Subcutaneous adipose tissue (tissue), 4 donors: ENCODE measurements around the gene ZNF429. TPM values are rescaled to one million over a fixed set of nuclear protein-coding genes. Genes with fewer than 3 reads are reported as not detected.

ENCODE experiments used
- total RNA-seq, 4 donors: library from RNA; depleted of rRNA; stranded (reverse); fragments of >200 nt; gene quantifications; one replicate each; pipeline ENCODE4 v1.1.0, GENCODE V29; 2016
- TF ChIP-seq, protein P1 (sequence below): fragments of 450-650 bp; IDR thresholded peaks from one replicate; pipeline ENCODE4 v1.5.1; 2016; ENCODE audit warnings: low read depth, mild to moderate bottlenecking, control low read depth, antibody characterized with exemption, moderate library complexity

Gene ZNF429
- total RNA-seq, 4 donors from 2014 or later, result 6.8 to 15.9 (median 13.2) TPM

DNA sequence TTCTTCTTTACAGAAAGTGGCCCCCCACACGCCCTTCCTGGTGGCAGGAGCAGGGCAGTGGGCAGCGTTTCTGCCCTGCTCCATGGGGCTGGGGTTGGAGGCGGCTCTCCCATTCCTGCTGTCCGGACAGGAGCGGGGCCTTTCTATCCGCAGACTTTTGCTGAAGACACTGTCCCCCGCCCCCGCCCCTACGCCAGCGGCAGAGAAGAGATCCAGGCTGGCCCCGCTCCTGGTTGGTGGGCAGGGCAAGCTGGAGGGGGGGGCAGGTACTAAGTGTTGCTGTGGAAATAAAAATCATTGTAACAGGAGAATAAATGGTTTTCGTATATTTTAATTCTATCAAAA, 81.7 kb downstream of the ZNF429 start:
- TF ChIP-seq, protein P1, sequence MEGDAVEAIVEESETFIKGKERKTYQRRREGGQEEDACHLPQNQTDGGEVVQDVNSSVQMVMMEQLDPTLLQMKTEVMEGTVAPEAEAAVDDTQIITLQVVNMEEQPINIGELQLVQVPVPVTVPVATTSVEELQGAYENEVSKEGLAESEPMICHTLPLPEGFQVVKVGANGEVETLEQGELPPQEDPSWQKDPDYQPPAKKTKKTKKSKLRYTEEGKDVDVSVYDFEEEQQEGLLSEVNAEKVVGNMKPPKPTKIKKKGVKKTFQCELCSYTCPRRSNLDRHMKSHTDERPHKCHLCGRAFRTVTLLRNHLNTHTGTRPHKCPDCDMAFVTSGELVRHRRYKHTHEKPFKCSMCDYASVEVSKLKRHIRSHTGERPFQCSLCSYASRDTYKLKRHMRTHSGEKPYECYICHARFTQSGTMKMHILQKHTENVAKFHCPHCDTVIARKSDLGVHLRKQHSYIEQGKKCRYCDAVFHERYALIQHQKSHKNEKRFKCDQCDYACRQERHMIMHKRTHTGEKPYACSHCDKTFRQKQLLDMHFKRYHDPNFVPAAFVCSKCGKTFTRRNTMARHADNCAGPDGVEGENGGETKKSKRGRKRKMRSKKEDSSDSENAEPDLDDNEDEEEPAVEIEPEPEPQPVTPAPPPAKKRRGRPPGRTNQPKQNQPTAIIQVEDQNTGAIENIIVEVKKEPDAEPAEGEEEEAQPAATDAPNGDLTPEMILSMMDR, result no peak

- TF ChIP-seq, protein P1, result no peak
Measured at GRCh38 chr19:21587549-21587948, 82.1 kb downstream of the ZNF429 start.

GRCh38 chr19:21588065-21588601, 82.7 kb downstream of the ZNF429 start:
- TF ChIP-seq, protein P1, result no peak

DNA sequence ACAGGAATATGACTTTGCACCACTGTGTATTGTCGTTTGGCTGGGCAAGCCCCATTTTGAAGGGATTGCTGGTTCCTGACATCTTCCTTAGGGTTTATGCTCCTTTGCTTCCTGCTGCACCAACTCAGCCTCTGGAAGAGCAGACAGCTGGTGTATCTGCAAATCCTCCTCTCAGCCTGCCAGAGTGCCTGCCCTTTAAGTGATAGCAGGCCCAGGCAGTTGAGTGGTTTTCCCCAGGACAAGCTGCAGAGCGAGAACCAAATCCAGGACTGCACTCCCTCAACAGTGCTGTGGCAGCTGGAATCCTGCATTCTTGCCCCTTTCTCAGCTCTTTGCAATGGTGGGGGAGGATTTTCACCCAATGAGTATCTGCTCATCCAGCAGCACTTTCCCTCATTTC, 85.5 kb downstream of the ZNF429 start:
- TF ChIP-seq, protein P1, result no peak

GRCh38 chr19:21593008-21593481, 87.6 kb downstream of the ZNF429 start:
- TF ChIP-seq, protein P1, result no peak

- TF ChIP-seq, protein P1, result no peak
Measured at GRCh38 chr19:21593502-21593901, 88.1 kb downstream of the ZNF429 start.

- TF ChIP-seq, protein P1, result no peak
Measured at GRCh38 chr19:21593934-21594820, 88.8 kb downstream of the ZNF429 start.
